ENCODE measurements around the gene ABHD12.

Gene ABHD12

GRCh38 chr20:25353747-25354705, 36.6 kb downstream of the ABHD12 start:
- DNase-seq (ENCODE audit: insufficient read length, low spot score) (no peak), FAIRE-seq (no peak)

GRCh38 chr20:25353353-25353746, 37.3 kb downstream of the ABHD12 start:
- FAIRE-seq, result no peak
- DNase-seq (ENCODE audit: insufficient read length, low spot score), result no peak
- no peak for TF ChIP-seq CTCF (IDR thresholded peaks at IDR 0.05; ENCODE audit: insufficient read depth, missing control alignments)

More at GRCh38 chr20:25353747-25354705, 36.6 kb downstream of the ABHD12 start:
- no peak for TF ChIP-seq CTCF (IDR thresholded peaks at IDR 0.05; ENCODE audit: insufficient read depth, missing control alignments)

GRCh38 chr20:25352746-25353145, 37.9 kb downstream of the ABHD12 start:
- no peak for TF ChIP-seq CTCF (IDR thresholded peaks at IDR 0.05; ENCODE audit: insufficient read depth, missing control alignments)
- DNase-seq (ENCODE audit: insufficient read length, low spot score) (no peak), FAIRE-seq (no peak)

GRCh38 chr20:25351024-25351360, 39.6 kb downstream of the ABHD12 start:
- TF ChIP-seq CTCF (IDR thresholded peaks at IDR 0.05; ENCODE audit: insufficient read depth, missing control alignments), result no peak
- no peak for DNase-seq (ENCODE audit: insufficient read length, low spot score)
- no peak for FAIRE-seq

- FAIRE-seq (no peak), DNase-seq (ENCODE audit: insufficient read length, low spot score) (no peak)
- no peak for TF ChIP-seq CTCF (IDR thresholded peaks at IDR 0.05; ENCODE audit: insufficient read depth, missing control alignments)
Measured at GRCh38 chr20:25346349-25346748, 44.3 kb downstream of the ABHD12 start.

GRCh38 chr20:25345721-25346120, 44.9 kb downstream of the ABHD12 start:
- DNase-seq (ENCODE audit: insufficient read length, low spot score) (no peak), FAIRE-seq (no peak)
- TF ChIP-seq CTCF (IDR thresholded peaks at IDR 0.05; ENCODE audit: insufficient read depth, missing control alignments), result no peak

GRCh38 chr20:25344634-25345033, 46.0 kb downstream of the ABHD12 start:
- DNase-seq (ENCODE audit: insufficient read length, low spot score) (no peak), FAIRE-seq (no peak)
- no peak for TF ChIP-seq CTCF (IDR thresholded peaks at IDR 0.05; ENCODE audit: insufficient read depth, missing control alignments)
